Mesendoderm (in vitro differentiated cells): Measurements from ENCODE around the gene HTT.

Experiments
- DNase-seq: peaks from one replicate; pipeline ENCODE4 v3.0.0; 2013
- H2AK5ac ChIP-seq: 2 replicates; pipeline ENCODE4 v1.6.1; 2013; ENCODE audit warnings: low read length, inconsistent platforms
- H2BK120ac ChIP-seq: 2 replicates; pipeline ENCODE4 v1.6.1; 2013; ENCODE audit warnings: low read depth, mild to moderate bottlenecking, low read length, moderate library complexity, mixed read lengths
- H2BK15ac ChIP-seq: replicated peaks from 2 replicates; pipeline ENCODE4 v1.6.1; 2013; ENCODE audit warnings: low read depth, mild to moderate bottlenecking, moderate library complexity
- H2BK5ac ChIP-seq: 2 replicates; pipeline ENCODE4 v1.6.1; 2013; ENCODE audit warnings: low read length, inconsistent platforms
- H3K18ac ChIP-seq: 2 replicates; pipeline ENCODE4 v1.6.1; 2013; ENCODE audit warnings: mild to moderate bottlenecking, low read length, mixed read lengths
- H3K23ac ChIP-seq: one replicate; pipeline ENCODE4 v1.6.1; 2013; ENCODE audit warnings: low read length
- H3K27ac ChIP-seq: 2 replicates; pipeline ENCODE4 v1.5.1; 2013; ENCODE audit warnings: low read depth, mild to moderate bottlenecking, inconsistent platforms, low read length, moderate library complexity
- H3K27me3 ChIP-seq: 2 replicates; pipeline ENCODE4 v1.6.1; 2013; ENCODE audit warnings: low read length, control low read depth, mild to moderate bottlenecking, inconsistent platforms; ENCODE audit not compliant: insufficient read depth, poor library complexity
- H3K36me3 ChIP-seq: 2 replicates; pipeline ENCODE4 v1.6.1; 2013; ENCODE audit warnings: low read length, inconsistent platforms; ENCODE audit not compliant: control insufficient read depth, insufficient read depth
- H3K4ac ChIP-seq: one replicate; pipeline ENCODE4 v1.6.1; 2013; ENCODE audit warnings: low read depth, mild to moderate bottlenecking, low read length, moderate library complexity
- H3K4me1 ChIP-seq: 2 replicates; pipeline ENCODE4 v1.6.1; 2013; ENCODE audit warnings: low read depth, low read length, inconsistent platforms; ENCODE audit not compliant: control insufficient read depth
- H3K4me2 ChIP-seq: 2 replicates; pipeline ENCODE4 v1.6.1; 2013; ENCODE audit warnings: low read length
- H3K4me3 ChIP-seq: 2 replicates; pipeline ENCODE4 v1.5.1; 2013; ENCODE audit warnings: mild to moderate bottlenecking, low read length
- H3K56ac ChIP-seq: one replicate; pipeline ENCODE4 v1.6.1; 2013; ENCODE audit warnings: low read length
- H3K79me1 ChIP-seq: 2 replicates; pipeline ENCODE4 v1.6.1; 2013; ENCODE audit warnings: low read length, inconsistent platforms
- H3K79me2 ChIP-seq: 2 replicates; pipeline ENCODE4 v1.6.1; 2013; ENCODE audit warnings: mild to moderate bottlenecking, low read length; ENCODE audit not compliant: control insufficient read depth, insufficient read depth
- H3K9ac ChIP-seq: 2 replicates; pipeline ENCODE4 v1.6.1; 2013; ENCODE audit warnings: low read length, inconsistent platforms
- H4K5ac ChIP-seq: one replicate; pipeline ENCODE4 v1.6.1; 2013; ENCODE audit warnings: low read length
- H4K8ac ChIP-seq: one replicate; pipeline ENCODE4 v1.6.1; 2013; ENCODE audit warnings: low read depth, mild to moderate bottlenecking, control low read depth, low read length, moderate library complexity
- WGBS: extraction: QIAGEN DNeasy Blood & Tissue Kit; methylation state at CpG from one replicate; pipeline ENCODE4 v1.1.7; 2013; ENCODE audit warnings: low lambda C conversion rate, missing lambda C conversion rate; ENCODE audit not compliant: insufficient coverage; ENCODE audit errors: extremely low coverage; 5-methylcytosine and 5-hydroxymethylcytosine counted together

Gene HTT

GRCh38 chr4:3043282-3044020 is 31.0 kb upstream of the HTT start:
- H3K36me3 ChIP-seq: no peaks in the 10 kb centered on the region
- H4K8ac ChIP-seq: no peak overlapping the region
- H3K4me3 ChIP-seq: no peak overlapping the region
- H3K18ac ChIP-seq: no peak overlapping the region
- no peak overlapping the region for H2BK120ac ChIP-seq
- no peak overlapping the region for H3K56ac ChIP-seq
- no peaks in the 10 kb centered on the region for H3K79me2 ChIP-seq
- DNase-seq: no peak
- H3K4ac ChIP-seq: no peak overlapping the region
- no peak overlapping the region for H3K23ac ChIP-seq
- no peak overlapping the region for H2AK5ac ChIP-seq
- H3K9ac ChIP-seq: no peak overlapping the region
- no peak overlapping the region for H3K27ac ChIP-seq
- H3K27me3 ChIP-seq: no peaks in the 10 kb centered on the region
- no peak overlapping the region for H4K5ac ChIP-seq
- no peak overlapping the region for H2BK15ac ChIP-seq
- H3K4me2 ChIP-seq: no peak overlapping the region
- H3K4me1 ChIP-seq: no peaks in the 10 kb centered on the region
- no peak overlapping the region for H2BK5ac ChIP-seq
- no CpG with 5 or more reads among the region's 11 CpGs for WGBS
- H3K79me1 ChIP-seq: no peaks in the 10 kb centered on the region

- no peak overlapping the region for H3K4ac ChIP-seq
- no peaks in the 10 kb centered on the region for H3K36me3 ChIP-seq
- H3K18ac ChIP-seq: no peak overlapping the region
- no peak overlapping the region for H3K23ac ChIP-seq
- H3K27ac ChIP-seq: no peak overlapping the region
- no peaks in the 10 kb centered on the region for H3K79me1 ChIP-seq
- WGBS: no CpG with 5 or more reads among the region's 22 CpGs
- no peak overlapping the region for H4K8ac ChIP-seq
- H2BK120ac ChIP-seq: no peak overlapping the region
- no peak overlapping the region for H2BK15ac ChIP-seq
- no peak overlapping the region for H4K5ac ChIP-seq
- H3K79me2 ChIP-seq: no peaks in the 10 kb centered on the region
- no peaks in the 10 kb centered on the region for H3K4me1 ChIP-seq
- H3K56ac ChIP-seq: no peak overlapping the region
- H3K4me2 ChIP-seq: no peak overlapping the region
- H3K27me3 ChIP-seq: no peaks in the 10 kb centered on the region
- no peak overlapping the region for H2BK5ac ChIP-seq
- H3K4me3 ChIP-seq: no peak overlapping the region
- no peak overlapping the region for H3K9ac ChIP-seq
- no peak for DNase-seq
- H2AK5ac ChIP-seq: no peak overlapping the region
Measured at GRCh38 chr4:3044870-3045819, 29.3 kb upstream of the HTT start.

GRCh38 chr4:3046162-3046561 is 28.3 kb upstream of the HTT start:
- Histone ChIP-seq H3K79me2 (no peaks in the 10 kb centered on the region), H3K18ac (no peak overlapping the region), H3K36me3 (no peaks in the 10 kb centered on the region), H3K79me1 (no peaks in the 10 kb centered on the region), H3K27me3 (no peaks in the 10 kb centered on the region), H3K4me1 (no peaks in the 10 kb centered on the region), H4K8ac (no peak overlapping the region), H3K9ac (no peak overlapping the region), H3K4me3 (no peak overlapping the region), H2BK5ac (no peak overlapping the region), H2BK120ac (no peak overlapping the region), H2BK15ac (no peak overlapping the region), H4K5ac (no peak overlapping the region), H3K4me2 (no peak overlapping the region), H3K4ac (no peak overlapping the region), H3K27ac (no peak overlapping the region), H3K56ac (no peak overlapping the region), H3K23ac (no peak overlapping the region), H2AK5ac (no peak overlapping the region)
- no CpG with 5 or more reads among the region's 7 CpGs for WGBS
- no peak for DNase-seq

GRCh38 chr4:3046623-3047022 is 27.9 kb upstream of the HTT start:
- no peak overlapping the region for H3K4me3 ChIP-seq
- no CpG with 5 or more reads among the region's 4 CpGs for WGBS
- H3K23ac ChIP-seq: no peak overlapping the region

GRCh38 chr4:3047464-3048286 is 26.8 kb upstream of the HTT start:
- Histone ChIP-seq H3K4me3 (no peak overlapping the region), H2BK5ac (no peak overlapping the region), H2BK15ac (no peak overlapping the region), H2AK5ac (no peak overlapping the region), H3K56ac (no peak overlapping the region), H3K79me1 (no peaks in the 10 kb centered on the region), H3K4me2 (no peak overlapping the region), H3K79me2 (no peaks in the 10 kb centered on the region), H3K27ac (no peak overlapping the region), H3K27me3 (no peaks in the 10 kb centered on the region), H3K9ac (no peak overlapping the region), H3K18ac (no peak overlapping the region), H4K5ac (no peak overlapping the region), H4K8ac (no peak overlapping the region), H3K4me1 (no peaks in the 10 kb centered on the region), H3K36me3 (no peaks in the 10 kb centered on the region), H3K4ac (no peak overlapping the region), H2BK120ac (no peak overlapping the region), H3K23ac (no peak overlapping the region)
- peak; percentile 84 for DNase-seq
- WGBS: no CpG with 5 or more reads among the region's 20 CpGs

More at GRCh38 chr4:3046623-3047022, 27.9 kb upstream of the HTT start:
- no peak overlapping the region for H2AK5ac ChIP-seq
- no peak overlapping the region for H3K9ac ChIP-seq
- H3K27ac ChIP-seq: no peak overlapping the region
- no peaks in the 10 kb centered on the region for H3K79me1 ChIP-seq
- no peak overlapping the region for H2BK5ac ChIP-seq
- H3K18ac ChIP-seq: no peak overlapping the region
- H3K27me3 ChIP-seq: no peaks in the 10 kb centered on the region
- H3K4ac ChIP-seq: no peak overlapping the region
- no peak overlapping the region for H4K8ac ChIP-seq
- no peak for DNase-seq
- H3K79me2 ChIP-seq: no peaks in the 10 kb centered on the region
- no peak overlapping the region for H3K56ac ChIP-seq
- no peaks in the 10 kb centered on the region for H3K4me1 ChIP-seq
- H2BK15ac ChIP-seq: no peak overlapping the region
- H2BK120ac ChIP-seq: no peak overlapping the region
- H4K5ac ChIP-seq: no peak overlapping the region
- no peak overlapping the region for H3K4me2 ChIP-seq
- H3K36me3 ChIP-seq: no peaks in the 10 kb centered on the region
